Activated CD8-positive, alpha-beta T cell treated with anti-CD3 and anti-CD28 coated beads for 36 hours (primary cell): Measurements from ENCODE around the gene IL31RA. TPM values are rescaled to one million over a fixed set of nuclear protein-coding genes. Genes with fewer than 3 reads are reported as not detected.
A peak's percentile ranks its signal among the peaks of the same experiment; 100 is the strongest.

Experiments
- ATAC-seq: fragments of 200-7000 bp; cut with Tn5 transposase; one replicate; pipeline ENCODE4 v1.10.0; 2021; ENCODE audit warnings: mild to moderate bottlenecking, moderate library complexity
- CTCF ChIA-PET: fragments of 350-600 bp; sonication (Branson Sonifier 250); formaldehyde crosslinking; loops from one replicate; lab custom pipeline; 2021; ENCODE audit warnings: antibody characterized with exemption; lab: Charles Lee
- POLR2A ChIA-PET: fragments of 350-600 bp; sonication (Branson Sonifier 250); formaldehyde crosslinking; loops from one replicate; lab custom pipeline; 2021; ENCODE audit warnings: antibody characterized with exemption; lab: Charles Lee
- DNase-seq: peaks from one replicate; pipeline ENCODE4 v3.0.0-alpha.2; 2020
- H3K27ac Mint-ChIP-seq: one replicate; pipeline ENCODE4 v1.8.0; 2021; ENCODE audit warnings: mild to moderate bottlenecking, mixed read lengths
- H3K27me3 Mint-ChIP-seq: one replicate; pipeline ENCODE4 v1.8.0; 2021; ENCODE audit warnings: mixed read lengths
- H3K36me3 Mint-ChIP-seq: one replicate; pipeline ENCODE4 v1.8.0; 2021; ENCODE audit warnings: low read depth, mixed read lengths
- H3K4me1 Mint-ChIP-seq: one replicate; pipeline ENCODE4 v1.8.0; 2021; ENCODE audit warnings: low read depth, mixed read lengths
- H3K4me3 Mint-ChIP-seq: one replicate; pipeline ENCODE4 v1.8.0; 2021; ENCODE audit warnings: mild to moderate bottlenecking, moderate library complexity, mixed read lengths
- H3K9me3 Mint-ChIP-seq: one replicate; pipeline ENCODE4 v1.8.0; 2021; ENCODE audit warnings: mixed read lengths
- CTCF ChIP-seq: fragments of 200-600 bp; IDR thresholded peaks from one replicate; pipeline ENCODE4 v1.8.0; 2022; ENCODE audit warnings: antibody characterized with exemption, mild to moderate bottlenecking
- intact Hi-C: fragments of 100-400 bp; cut with micrococcal nuclease; formaldehyde crosslinking; loops from one replicate; pipeline ENCODE4 v1.10.0; 2022
- total RNA-seq, 2 experiments: library from RNA; stranded (reverse); gene quantifications; one replicate each; pipeline ENCODE4 v1.2.3, GENCODE V29; 2021

Gene IL31RA
- total RNA-seq, 2 experiments from 2014 or later, result not detected

- H3K36me3 Mint-ChIP-seq, result no peaks in the 10 kb centered on the region
- ATAC-seq (no peak), DNase-seq (no peak)
- no peaks in the 10 kb centered on the region for H3K9me3 Mint-ChIP-seq
- TF ChIP-seq CTCF, result no peak
- H3K27ac Mint-ChIP-seq, result no peak overlapping the region
- intact Hi-C loops, result no loop called here
- CTCF ChIA-PET, result interaction anchor here (1.2 kb wide), 1 partner anchor 228 kb away, joined by 4 read pairs; no protein-coding TSS in a partner anchor
- H3K4me1 Mint-ChIP-seq, result peaks cover 13% of the 10 kb centered on the region
- POLR2A ChIA-PET, result no interaction called here
- no peaks in the 10 kb centered on the region for H3K27me3 Mint-ChIP-seq
- H3K4me3 Mint-ChIP-seq, result no peak overlapping the region
These were observed 68.5 kb downstream of the IL31RA start for GRCh38 chr5:55919625-55920024.

GRCh38 chr5:55920784-55921183 is 69.6 kb downstream of the IL31RA start:
- Mint-ChIP-seq H3K9me3 (no peaks in the 10 kb centered on the region), H3K27ac (no peak overlapping the region), H3K4me1 (peaks cover 13% of the 10 kb centered on the region), H3K27me3 (no peaks in the 10 kb centered on the region), H3K4me3 (no peak overlapping the region), H3K36me3 (no peaks in the 10 kb centered on the region)
- no peak for TF ChIP-seq CTCF
- ChIA-PET POLR2A (no interaction called here), CTCF (interaction anchor here (1.2 kb wide), 1 partner anchor 229 kb away, joined by 4 read pairs; no protein-coding TSS in a partner anchor)
- ATAC-seq (no peak), DNase-seq (peak; percentile 20)
- intact Hi-C loops, result no loop called here

- Mint-ChIP-seq H3K27ac (no peak overlapping the region), H3K27me3 (no peaks in the 10 kb centered on the region), H3K36me3 (no peaks in the 10 kb centered on the region), H3K9me3 (no peaks in the 10 kb centered on the region), H3K4me1 (peaks cover 13% of the 10 kb centered on the region), H3K4me3 (no peak overlapping the region)
- CTCF ChIA-PET, result interaction anchor here (4.1 kb wide), 1 partner anchor 15 kb away, joined by 32 read pairs; no protein-coding TSS in a partner anchor
- no peak for TF ChIP-seq CTCF
- no peak for DNase-seq
- intact Hi-C loops, result no loop called here
- POLR2A ChIA-PET, result no interaction called here
- no peak for ATAC-seq
These were observed 70.5 kb downstream of the IL31RA start for GRCh38 chr5:55921617-55922016.

GRCh38 chr5:55923177-55923771 is 72.1 kb downstream of the IL31RA start:
- intact Hi-C loops, result no loop called here
- POLR2A ChIA-PET, result interaction anchor here (0.6 to 1.6 kb wide), 2 partner anchors 9 to 672 kb away, joined by 3 to 4 read pairs; no protein-coding TSS in a partner anchor
- H3K9me3 Mint-ChIP-seq, result no peaks in the 10 kb centered on the region
- peak; percentile 39 for DNase-seq
- H3K27me3 Mint-ChIP-seq, result no peaks in the 10 kb centered on the region
- peaks cover 9% of the 10 kb centered on the region for H3K4me1 Mint-ChIP-seq
- H3K4me3 Mint-ChIP-seq, result peak overlapping the region; percentile 75
- peak overlapping the region; percentile 72 for H3K27ac Mint-ChIP-seq
- TF ChIP-seq CTCF, result no peak
- no peaks in the 10 kb centered on the region for H3K36me3 Mint-ChIP-seq
- CTCF ChIA-PET, result interaction anchor here (1.0 to 4.1 kb wide), 3 partner anchors 9 to 24 kb away, joined by 3 to 32 read pairs (median 4); no protein-coding TSS in a partner anchor
- ATAC-seq, result peak; percentile 45

- Mint-ChIP-seq H3K4me3 (peak overlapping the region; percentile 75), H3K4me1 (peaks cover 9% of the 10 kb centered on the region), H3K27me3 (no peaks in the 10 kb centered on the region), H3K27ac (no peak overlapping the region), H3K9me3 (no peaks in the 10 kb centered on the region), H3K36me3 (no peaks in the 10 kb centered on the region)
- ATAC-seq (no peak), DNase-seq (no peak)
- intact Hi-C loops, result no loop called here
- TF ChIP-seq CTCF, result no peak
- ChIA-PET POLR2A (interaction anchor here (0.5 to 1.2 kb wide), 2 partner anchors 34 to 184 kb away, joined by 3 read pairs; no protein-coding TSS in a partner anchor), CTCF (interaction anchor here (1.0 to 4.1 kb wide), 4 partner anchors 8 to 24 kb away, joined by 3 to 32 read pairs (median 4); no protein-coding TSS in a partner anchor)
These were observed 72.8 kb downstream of the IL31RA start for GRCh38 chr5:55923865-55924500.
